Loucy (cell line): ENCODE data around the gene DNALI1.

ENCODE experiments used
- CTCF ChIP-seq: fragments of 200-600 bp; sonication (generic); conservative IDR thresholded peaks from 2 replicates; pipeline ENCODE4 v1.5.1; 2014; ENCODE audit warnings: mild to moderate bottlenecking, antibody characterized with exemption, low read length
- EZH2phosphoT487 ChIP-seq: fragments of 200-600 bp; IDR thresholded peaks from 2 replicates; pipeline ENCODE4 v1.6.1; 2018; ENCODE audit warnings: antibody characterized with exemption, mild to moderate bottlenecking, moderate library complexity, borderline replicate concordance

- no peak for TF ChIP-seq CTCF
- no peak for TF ChIP-seq EZH2phosphoT487
Observed at GRCh38 chr1:37562984-37563383, 6.2 kb downstream of the DNALI1 start.
